ENCODE measurements around the gene UIMC1.

Gene UIMC1

DNA sequence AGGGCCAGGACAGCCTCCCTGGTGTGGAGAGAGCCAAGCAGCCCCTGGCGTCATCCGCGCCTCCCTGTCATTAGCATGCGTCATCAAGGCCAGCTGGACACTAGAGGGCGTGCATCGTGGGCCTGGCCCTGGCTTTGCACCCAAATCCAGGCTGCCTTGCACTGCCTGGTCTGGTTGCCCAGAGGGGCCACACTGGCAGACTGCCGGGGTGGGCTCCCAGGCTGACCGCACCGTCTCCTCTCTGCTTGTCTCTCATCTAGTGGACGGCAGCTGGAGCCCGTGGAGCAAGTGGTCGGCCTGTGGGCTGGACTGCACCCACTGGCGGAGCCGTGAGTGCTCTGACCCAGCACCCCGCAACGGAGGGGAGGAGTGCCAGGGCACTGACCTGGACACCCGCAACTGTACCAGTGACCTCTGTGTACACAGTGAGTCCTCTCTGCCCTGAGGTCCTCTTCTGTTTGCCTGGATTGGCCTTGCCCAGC lies 136.4 kb downstream of the UIMC1 start:
- DNase-seq (ENCODE audit: low read depth in 3 of 3): no peak

- DNase-seq (ENCODE audit: low read depth in 3 of 3): no peak
Observed at GRCh38 chr5:176869501-176870109, 137.0 kb downstream of the UIMC1 start.

DNA sequence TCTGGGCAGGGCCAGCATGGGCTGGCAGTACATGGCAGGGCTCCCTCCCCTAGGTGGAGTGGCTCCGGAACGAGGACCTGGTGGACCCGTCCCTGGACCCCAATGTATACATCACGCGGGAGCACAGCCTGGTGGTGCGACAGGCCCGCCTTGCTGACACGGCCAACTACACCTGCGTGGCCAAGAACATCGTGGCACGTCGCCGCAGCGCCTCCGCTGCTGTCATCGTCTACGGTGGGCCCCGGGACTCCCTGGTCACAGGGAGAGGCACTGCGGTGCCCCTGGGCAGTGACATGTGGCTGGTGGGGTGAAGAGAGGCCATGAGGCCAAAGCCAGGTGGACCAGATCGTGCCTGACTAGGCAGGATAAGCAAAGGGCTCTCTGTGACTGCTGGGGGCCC lies 137.8 kb downstream of the UIMC1 start:
- DNase-seq (ENCODE audit: low read depth in 3 of 3): no peak

DNA sequence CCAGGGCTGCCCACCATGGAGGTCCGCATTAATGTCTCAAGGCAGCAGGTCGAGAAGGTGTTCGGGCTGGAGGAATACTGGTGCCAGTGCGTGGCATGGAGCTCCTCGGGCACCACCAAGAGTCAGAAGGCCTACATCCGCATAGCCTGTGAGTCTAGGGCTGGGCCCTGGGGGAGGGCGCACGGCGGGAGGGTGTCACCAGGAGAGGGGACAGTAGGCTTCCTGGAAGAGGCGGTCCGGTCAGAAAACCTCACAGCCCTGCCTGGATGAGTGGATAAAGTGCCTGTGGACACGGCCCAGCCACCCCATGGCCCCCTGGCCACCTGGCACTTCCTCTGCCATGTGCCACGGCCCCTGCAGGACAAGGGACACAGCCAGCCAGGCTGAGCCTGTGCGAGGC lies 138.5 kb downstream of the UIMC1 start:
- no peak for DNase-seq (ENCODE audit: low read depth in 3 of 3)

- DNase-seq (ENCODE audit: low read depth in 3 of 3): no peak
Observed at GRCh38 chr5:176866707-176867310, 139.8 kb downstream of the UIMC1 start.

- no peak for DNase-seq (ENCODE audit: low read depth in 3 of 3)
Observed at GRCh38 chr5:176865964-176866363, 140.6 kb downstream of the UIMC1 start.

GRCh38 chr5:176864755-176865154 lies 141.8 kb downstream of the UIMC1 start:
- DNase-seq (ENCODE audit: low read depth in 3 of 3): no peak

DNA sequence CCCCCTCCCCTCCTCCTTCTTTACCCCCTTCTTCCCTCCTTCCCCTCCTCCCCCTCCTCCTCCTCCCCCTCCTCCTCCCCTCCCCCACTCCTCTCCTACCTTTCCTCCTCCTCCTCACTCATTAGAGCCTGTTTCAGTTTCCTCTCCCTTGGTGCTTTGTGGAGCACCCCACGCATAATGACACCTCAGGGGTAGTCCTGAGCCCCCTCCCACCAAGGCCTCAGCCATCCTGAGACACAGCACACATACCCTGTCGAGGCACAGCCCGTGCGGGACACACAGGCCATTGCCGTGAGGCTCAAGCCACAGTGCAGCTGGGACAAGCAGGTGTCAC lies 142.8 kb downstream of the UIMC1 start:
- no peak for DNase-seq (ENCODE audit: low read depth in 3 of 3)

DNA sequence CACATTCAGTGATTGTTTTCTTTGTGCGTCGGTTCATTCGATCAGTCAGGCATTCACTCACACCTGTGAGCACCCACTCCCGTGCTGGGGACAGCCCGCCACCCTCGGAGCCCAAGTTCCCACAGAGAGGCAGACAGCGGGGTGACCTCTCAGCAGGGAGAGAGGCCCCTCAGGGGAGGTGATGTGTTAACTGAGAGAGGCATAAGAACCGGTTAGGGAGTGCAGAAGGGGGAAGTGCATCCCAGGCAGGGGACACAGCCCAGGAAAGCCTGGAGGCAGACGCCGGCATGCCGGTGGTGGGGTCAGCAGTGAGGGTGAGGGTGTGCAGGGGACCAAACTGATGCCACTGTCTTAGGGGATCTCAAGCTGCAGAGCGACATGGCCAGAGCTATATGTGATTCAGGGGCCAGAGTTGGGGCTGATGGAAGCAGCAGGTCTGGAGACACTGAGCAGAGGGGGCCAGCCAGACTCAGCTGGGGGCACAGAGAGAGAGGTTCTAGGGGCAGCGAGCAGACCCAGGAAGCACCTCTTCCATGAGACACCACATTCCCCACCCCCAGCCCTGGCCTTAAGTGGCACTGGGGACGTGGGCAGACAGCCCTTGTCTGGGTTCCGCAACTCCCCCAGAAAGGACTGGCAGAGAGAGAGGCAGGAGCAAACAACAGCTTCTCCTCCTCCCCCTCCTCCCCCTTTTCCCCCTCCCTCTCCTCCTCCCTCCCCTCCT lies 143.4 kb downstream of the UIMC1 start:
- DNase-seq (ENCODE audit: low read depth in 3 of 3): no peak

GRCh38 chr5:176862330-176862995 lies 144.1 kb downstream of the UIMC1 start:
- DNase-seq (ENCODE audit: low read depth in 3 of 3): no peak

DNA sequence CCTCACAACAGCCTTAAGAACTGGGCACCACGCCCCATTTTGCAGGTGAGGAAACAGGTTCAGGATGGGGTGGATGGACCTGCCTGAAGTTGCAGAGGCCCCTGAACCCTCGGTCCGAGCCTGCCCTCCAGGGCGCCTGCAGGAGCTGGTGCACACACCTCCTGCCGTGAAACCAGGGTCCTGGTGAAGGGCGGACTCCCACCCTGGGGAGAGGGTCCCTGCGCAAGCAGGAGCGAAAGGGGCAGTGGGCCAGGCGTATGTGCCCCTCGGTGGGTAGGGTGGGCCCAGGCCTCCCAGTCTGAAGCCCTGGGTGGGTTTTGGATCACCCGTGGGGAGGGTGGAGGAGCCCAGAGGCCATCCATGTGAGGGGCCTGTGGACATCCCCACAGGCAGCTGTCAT lies 145.3 kb downstream of the UIMC1 start:
- DNase-seq (ENCODE audit: low read depth in 3 of 3): no peak

GRCh38 chr5:176860381-176860780 lies 146.2 kb downstream of the UIMC1 start:
- no peak for DNase-seq (ENCODE audit: low read depth in 3 of 3)

- DNase-seq (ENCODE audit: low read depth in 3 of 3): no peak
Observed at GRCh38 chr5:176859916-176860315, 146.7 kb downstream of the UIMC1 start.

- no peak for DNase-seq (ENCODE audit: low read depth in 3 of 3)
Observed at GRCh38 chr5:176857894-176858273, 148.7 kb downstream of the UIMC1 start.

DNA sequence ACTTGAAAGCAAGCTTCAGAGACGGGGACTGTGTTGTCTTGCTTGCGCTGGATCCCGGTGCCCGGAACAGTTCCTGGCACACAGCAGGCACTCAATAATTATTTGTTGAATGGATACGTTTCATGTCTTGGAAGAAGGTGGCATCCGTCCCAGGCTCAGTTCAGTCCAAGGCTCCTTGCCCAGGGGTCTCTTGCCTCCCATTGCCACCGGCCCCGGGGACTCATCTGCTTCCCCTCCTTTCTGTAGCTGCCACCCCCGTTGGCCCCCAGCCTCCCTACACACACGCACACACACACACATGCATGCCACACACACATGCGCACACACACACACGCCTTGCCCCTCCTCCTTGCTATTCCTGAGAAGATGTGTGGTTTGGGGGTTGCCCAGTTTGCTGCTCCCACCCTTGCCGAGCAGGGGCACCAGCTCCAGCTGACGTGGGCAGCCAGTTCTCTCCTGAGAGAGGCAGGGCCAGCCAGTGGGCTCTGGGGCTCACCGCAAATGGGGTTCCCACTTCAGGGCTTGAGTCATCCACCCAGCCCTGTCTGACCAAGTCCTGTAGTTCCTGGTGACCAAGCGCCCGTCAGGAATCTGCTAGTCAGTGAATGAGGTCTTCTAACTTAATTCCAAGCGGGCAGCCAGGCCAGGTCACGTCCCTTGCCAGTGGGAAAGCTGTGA lies 149.2 kb downstream of the UIMC1 start:
- no peak for DNase-seq (ENCODE audit: low read depth in 3 of 3)

GRCh38 chr5:176856746-176857145 lies 149.8 kb downstream of the UIMC1 start:
- no peak for DNase-seq (ENCODE audit: low read depth in 3 of 3)

- no peak for DNase-seq (ENCODE audit: low read depth in 3 of 3)
Observed at GRCh38 chr5:176855598-176855997, 151.0 kb downstream of the UIMC1 start.

Measured in stimulated activated CD4-positive, alpha-beta T cell treated with anti-CD3 and anti-CD28 coated beads, TNF-alpha, amount 100 ng/mL, for 4 hours (primary cell).